HepG2 (cell line): Measurements from ENCODE around the gene NT5DC2. TPM values are rescaled to one million over a fixed set of nuclear protein-coding genes. Genes with fewer than 3 reads are reported as not detected.
A peak's percentile ranks its signal among the peaks of the same experiment; 100 is the strongest.

ENCODE experiments used
- ATAC-seq: fragments of 200-7000 bp; cut with Tn5 transposase; 3 replicates; pipeline ENCODE4 v1.9.1; 2020; ENCODE audit warnings: mild to moderate bottlenecking, moderate library complexity
- BruUV-seq: library from RNA; stranded (reverse); fragments of 400-500 nt; replicated peaks from 2 replicates; lab custom pipeline; 2021; lab: Mats Ljungman, UMichigan
- CTCF ChIA-PET: fragments of 300-600 bp; formaldehyde crosslinking; extraction: SDS; loops from one replicate; lab custom pipeline; 2021; ENCODE audit warnings: low total read pairs, inconsistent platforms, low intra/inter-chr PET ratio; lab: Yijun Ruan, JAX
- POLR2A ChIA-PET: fragments of 350-600 bp; sonication (Branson Sonifier 250); formaldehyde crosslinking; loops from one replicate; lab custom pipeline; 2020; ENCODE audit warnings: antibody characterized with exemption, inconsistent platforms; lab: Yijun Ruan, JAX
- DNase-seq: peaks from one replicate; pipeline ENCODE4 v3.0.0-alpha.2; 2015; ENCODE audit warnings: low spot score
- FAIRE-seq: peaks from 3 replicates; lab custom pipeline; 2011; peaks lifted over from hg19 to GRCh38; lab: Jason Lieb, UNC
- H2AFZ ChIP-seq: one replicate; pipeline ENCODE4 v1.6.1; 2011; ENCODE audit warnings: low read length, inconsistent platforms
- H3K27ac ChIP-seq: fragments of 300-600 bp; 3 replicates; pipeline ENCODE4 v1.8.0; 2011; ENCODE audit warnings: mixed run types, mild to moderate bottlenecking, mixed read lengths, low read length, inconsistent platforms; ENCODE audit not compliant: insufficient read depth; ENCODE audit errors: extremely low read length
- H3K27me3 ChIP-seq, 2 experiments: fragments of 200-600 bp in 1 of 2; 2 replicates in 1 of 2; 3 replicates in 1 of 2; pipeline versions ENCODE4 v1.6.0 to v1.8.0; 2011; ENCODE audit warnings: low read length in 2 of 2, mild to moderate bottlenecking in 2 of 2, moderate library complexity in 2 of 2, inconsistent platforms in 1 of 2; ENCODE audit not compliant: insufficient read depth in 2 of 2, control insufficient read depth in 1 of 2
- H3K36me3 ChIP-seq, 2 experiments: fragments of 200-600 bp in 1 of 2; replicated peaks in 1 of 2; 2 replicates in 1 of 2; 3 replicates in 1 of 2; pipeline versions ENCODE4 v1.5.1 to v1.8.0; 2011; ENCODE audit warnings: low read length in 2 of 2, inconsistent platforms in 1 of 2; ENCODE audit not compliant: insufficient read depth in 2 of 2, control insufficient read depth in 1 of 2
- H3K4me1 ChIP-seq: 2 replicates; pipeline ENCODE4 v1.5.1; 2012; ENCODE audit warnings: low read length, inconsistent platforms; ENCODE audit not compliant: insufficient read depth
- H3K4me2 ChIP-seq: 2 replicates; pipeline ENCODE4 v1.6.0; 2011; ENCODE audit warnings: low read depth, low read length, inconsistent platforms
- H3K4me3 ChIP-seq, 3 experiments: fragments of 200-600 bp in 1 of 3; sonication (generic), shearing (Covaris generic) in 1 of 3; replicated peaks in 1 of 3; 2 replicates each; pipeline ENCODE4 v1.5.1; 2011 to 2016; ENCODE audit warnings: low read length in 3 of 3, inconsistent platforms in 2 of 3, low read depth in 2 of 3, mild to moderate bottlenecking in 2 of 3, control low read depth in 1 of 3, mixed read lengths in 1 of 3; ENCODE audit not compliant: insufficient read depth in 1 of 3
- H3K79me2 ChIP-seq: one replicate; pipeline ENCODE4 v1.6.1; 2011; ENCODE audit warnings: low read length, inconsistent platforms; ENCODE audit not compliant: insufficient read depth
- H3K9ac ChIP-seq: 2 replicates; pipeline ENCODE4 v1.6.0; 2011; ENCODE audit warnings: mild to moderate bottlenecking, low read depth, low read length, inconsistent platforms; ENCODE audit not compliant: insufficient read depth
- H3K9me3 ChIP-seq: 2 replicates; pipeline ENCODE4 v1.5.1; 2012; ENCODE audit warnings: mild to moderate bottlenecking, low read length
- H4K20me1 ChIP-seq: 2 replicates; pipeline ENCODE4 v1.6.0; 2011; ENCODE audit warnings: inconsistent platforms, mild to moderate bottlenecking, low read length, moderate library complexity; ENCODE audit not compliant: insufficient read depth
- ARID4A ChIP-seq: sonication (generic); formaldehyde crosslinking; IDR thresholded peaks from 2 replicates; pipeline ENCODE4 v1.5.0; 2020; ENCODE audit warnings: mild to moderate bottlenecking, missing genetic modification reagents, borderline replicate concordance
- ETV5 ChIP-seq: IDR thresholded peaks from 2 replicates; pipeline ENCODE4 v1.6.1; 2018; ENCODE audit warnings: missing biosample characterization, missing genetic modification reagents, inconsistent platforms, borderline replicate concordance
- ETV6 ChIP-seq: sonication (generic); formaldehyde crosslinking; conservative IDR thresholded peaks from 2 replicates; pipeline ENCODE4 v1.4.0; 2020; ENCODE audit warnings: missing genetic modification reagents
- ISX ChIP-seq: sonication (generic); formaldehyde crosslinking; conservative IDR thresholded peaks from 2 replicates; pipeline ENCODE4 v1.5.0; 2020; ENCODE audit warnings: missing genetic modification reagents
- PRMT3 ChIP-seq: sonication (generic); formaldehyde crosslinking; IDR thresholded peaks from 2 replicates; pipeline ENCODE4 v1.8.1; 2022; ENCODE audit warnings: low read depth, mild to moderate bottlenecking, moderate library complexity, missing genetic modification reagents, borderline replicate concordance
- REL ChIP-seq: sonication (generic); formaldehyde crosslinking; conservative IDR thresholded peaks from 2 replicates; pipeline ENCODE4 v1.8.0; 2022; ENCODE audit warnings: mild to moderate bottlenecking, missing genetic modification reagents, moderate library complexity
- YEATS4 ChIP-seq: sonication (generic); formaldehyde crosslinking; IDR thresholded peaks from 2 replicates; pipeline ENCODE4 v1.4.0; 2020; ENCODE audit warnings: missing genetic modification reagents, borderline replicate concordance
- ZFP41 ChIP-seq: sonication (generic); formaldehyde crosslinking; IDR thresholded peaks from 2 replicates; pipeline ENCODE4 v1.4.0; 2020; ENCODE audit warnings: mild to moderate bottlenecking, missing genetic modification reagents, borderline replicate concordance
- ZNF510 ChIP-seq: sonication (generic); formaldehyde crosslinking; IDR thresholded peaks from 2 replicates; pipeline ENCODE4 v1.4.0; 2020; ENCODE audit warnings: low read depth, mild to moderate bottlenecking, missing genetic modification reagents
- ZNF687 ChIP-seq: sonication (generic); formaldehyde crosslinking; IDR thresholded peaks from 2 replicates; pipeline ENCODE4 v1.5.1; 2020; ENCODE audit warnings: mild to moderate bottlenecking, missing genetic modification reagents, moderate library complexity
- WGBS: methylation state at CpG from one replicate; pipeline ENCODE4 v1.1.6; 2017; ENCODE audit warnings: low lambda C conversion rate; 5-methylcytosine and 5-hydroxymethylcytosine counted together
- in situ Hi-C: cut with HindIII; loops from 2 replicates; pipeline ENCODE4 v1.10.0; 2017; ENCODE audit warnings: low pct_unique_long_range_greater_than_20kb; ENCODE audit not compliant: extremely low pct_ligation_motif_present
- intact Hi-C: fragments of 100-400 bp; cut with micrococcal nuclease; formaldehyde crosslinking; loops from one replicate; pipeline ENCODE4 v1.10.0; 2022; ENCODE audit not compliant: unreplicated experiment
- polyA plus RNA-seq, 8 experiments: library from polyadenylated mRNA; depleted of rRNA in 3 of 8; stranded (reverse) in 7 of 8; unstranded in 1 of 8; fragments of >200 nt; fragmentation: Illumina TruSeq in 4 of 8; extraction: Trizol in 4 of 8; gene quantifications; 2 replicates each; pipeline versions ENCODE4 v1.2.1 to v1.2.3, GENCODE V29; 2011 to 2016; ENCODE audit warnings: low read depth in 4 of 8, missing spikeins in 1 of 8, mixed read lengths in 1 of 8; ENCODE audit not compliant: insufficient read depth in 1 of 8
- total RNA-seq, 5 experiments: library from RNA; depleted of rRNA; stranded (reverse); fragments of >200 nt; fragmentation: Illumina TruSeq; extraction: Trizol; gene quantifications; 2 replicates each; pipeline ENCODE4 v1.2.3, GENCODE V29; 2016; ENCODE audit warnings: low read depth in 1 of 5

Gene NT5DC2
- total and polyA plus RNA-seq, 2 of the 13 experiments (the other 11 are each of a cell fraction or from before 2014, with no cell fraction given): 131 to 240 TPM

- FAIRE-seq: no peak
- no peak for TF ChIP-seq ETV6 (CRISPR knock-in tag)
- no peak for TF ChIP-seq PRMT3
- no peak for TF ChIP-seq ISX
- no peak for TF ChIP-seq ZNF687 (CRISPR knock-in tag)
- no peak for TF ChIP-seq REL
- TF ChIP-seq YEATS4 (CRISPR knock-in tag): no peak
- no peak for TF ChIP-seq ZNF510
- no peak for TF ChIP-seq ARID4A (CRISPR knock-in tag)
- no peak for TF ChIP-seq ZFP41 (CRISPR knock-in tag)
- TF ChIP-seq ETV5 (CRISPR knock-in tag): no peak
- H3K9ac ChIP-seq: no peak overlapping the region
- H3K4me1 ChIP-seq: peaks cover 21% of the 10 kb centered on the region
- peaks cover 20 to 78% of the 10 kb centered on the region in 2 experiments for H3K27me3 ChIP-seq
- H3K36me3 ChIP-seq: no peaks in the 10 kb centered on the region
- peak overlapping the region; percentile 36; the same call in 1 of the 2 replicates for H3K4me2 ChIP-seq
- H2AFZ ChIP-seq: no peak overlapping the region
- ChIA-PET POLR2A (interaction anchor here (1.3 kb wide), 1 partner anchor 12 kb away, joined by 3 read pairs; no protein-coding TSS in a partner anchor), CTCF (no interaction called here)
- DNase-seq: no peak
- intact Hi-C loops (no loop called here), in situ Hi-C loops (no loop called here)
- H3K79me2 ChIP-seq: no peaks in the 10 kb centered on the region
- WGBS: 25% methylated on average over 2 of the region's 8 CpGs
- ATAC-seq: no peak
- no peak overlapping the region for H3K27ac ChIP-seq
- H3K4me3 ChIP-seq: no peak overlapping the region
- no TSS peak for BruUV-seq
- no peaks in the 10 kb centered on the region for H3K9me3 ChIP-seq
- H4K20me1 ChIP-seq: no peaks in the 10 kb centered on the region
These were observed 21.6 kb downstream of the NT5DC2 start for GRCh38 chr3:52512105-52512504.
